ENCODE data around the gene OR2A7.
"Not testable (repeated sequence)": the region's sequence is repeated elsewhere in the genome, so short reads cannot be mapped to it uniquely, and the experiment has no call there.

DNA sequence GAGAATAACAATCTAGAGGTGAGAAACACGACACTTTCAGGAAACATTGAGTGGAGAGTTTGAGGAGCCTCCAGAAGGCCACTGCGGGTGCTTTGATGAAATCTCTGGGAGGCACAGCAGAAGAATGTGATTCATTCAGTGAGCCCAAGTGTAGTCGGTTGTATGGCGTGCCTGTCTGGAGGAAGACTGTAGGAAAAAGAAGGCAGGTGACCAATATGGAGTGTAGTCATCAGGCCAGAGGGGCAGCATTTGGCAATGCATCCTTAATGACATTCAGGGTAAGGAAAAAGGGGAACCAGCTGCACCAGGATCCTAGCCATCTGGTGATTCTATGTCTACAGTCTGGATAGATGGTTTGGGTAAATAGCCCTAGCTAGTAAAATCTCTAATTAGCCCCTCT, 12.3 kb downstream of the OR2A7 start:
- TF ChIP-seq SUZ12 (IDR thresholded peaks at IDR 0.05; ENCODE audit: extremely low read depth, insufficient read depth, insufficient read length); ZNF274 (IDR thresholded peaks at IDR 0.05; ENCODE audit: low read depth, low read length): not testable (repeated sequence)

Data from NT2/D1 (cell line).